Activated CD4-positive, CD25-positive, alpha-beta regulatory T cell (primary cell): ENCODE results near the gene ERC2.

Experiments used
- DNase-seq, 4 experiments: peaks; one replicate each; lab custom pipeline; 2025; lab: John Stamatoyannopoulos, UW

The ERC2 gene

DNA sequence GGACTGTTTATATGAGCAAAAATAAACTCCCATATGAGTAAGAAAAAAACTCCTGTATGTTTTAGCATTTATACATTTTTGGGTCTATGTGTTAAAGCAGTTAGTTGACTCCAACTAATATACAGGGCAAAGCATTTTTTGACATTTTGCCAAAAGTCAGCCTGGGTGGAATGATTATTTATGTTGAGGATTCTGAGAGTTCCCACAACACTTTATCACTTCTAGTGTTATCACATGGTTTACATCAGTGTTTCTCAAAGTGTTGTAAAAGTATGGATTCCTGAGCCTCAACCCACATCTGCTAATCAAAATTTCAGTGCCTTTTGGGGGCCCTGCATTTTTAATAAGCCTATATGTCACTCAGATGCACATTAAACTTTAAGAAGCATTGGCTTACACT is 643.9 kb downstream of the ERC2 start:
- no peak for DNase-seq

DNA sequence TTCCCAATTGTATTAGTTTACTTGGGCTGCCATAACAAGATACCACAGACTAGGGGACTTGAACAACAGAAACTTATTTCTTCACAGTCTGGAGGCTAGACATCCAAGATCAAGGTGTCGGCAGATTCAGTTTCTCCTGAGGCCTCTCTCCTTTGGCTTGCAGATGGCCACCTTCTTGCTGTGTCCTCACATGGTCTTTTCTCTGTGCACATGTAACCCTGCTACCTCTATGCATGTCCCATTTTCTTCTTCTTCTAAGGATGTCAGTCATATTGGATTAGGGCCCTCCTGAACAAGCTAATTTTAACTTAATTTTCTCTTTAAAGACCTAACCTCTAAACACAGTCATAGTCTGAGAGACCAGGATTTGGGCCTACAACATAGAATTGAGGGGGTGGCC is 644.4 kb downstream of the ERC2 start:
- DNase-seq: no peak

DNA sequence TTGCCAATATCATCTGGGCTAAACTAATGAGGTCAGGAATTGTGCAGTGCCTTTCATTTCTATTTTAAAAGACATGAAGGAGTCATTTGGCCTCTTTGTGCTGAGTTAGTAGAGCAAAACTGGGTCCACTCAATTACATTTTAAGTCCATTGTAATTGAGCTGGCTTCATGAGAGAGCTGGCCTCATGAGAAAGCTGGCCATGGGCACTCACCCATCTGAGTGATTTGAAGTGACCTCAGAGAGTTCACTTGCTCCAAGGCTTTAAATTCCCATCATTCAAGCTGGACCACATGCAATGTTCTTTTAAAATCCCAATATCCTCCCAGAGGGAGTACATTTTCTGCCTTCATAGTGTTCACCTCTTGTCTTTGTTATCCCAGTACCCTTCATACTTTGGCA is 645.3 kb downstream of the ERC2 start:
- DNase-seq: no peak

DNA sequence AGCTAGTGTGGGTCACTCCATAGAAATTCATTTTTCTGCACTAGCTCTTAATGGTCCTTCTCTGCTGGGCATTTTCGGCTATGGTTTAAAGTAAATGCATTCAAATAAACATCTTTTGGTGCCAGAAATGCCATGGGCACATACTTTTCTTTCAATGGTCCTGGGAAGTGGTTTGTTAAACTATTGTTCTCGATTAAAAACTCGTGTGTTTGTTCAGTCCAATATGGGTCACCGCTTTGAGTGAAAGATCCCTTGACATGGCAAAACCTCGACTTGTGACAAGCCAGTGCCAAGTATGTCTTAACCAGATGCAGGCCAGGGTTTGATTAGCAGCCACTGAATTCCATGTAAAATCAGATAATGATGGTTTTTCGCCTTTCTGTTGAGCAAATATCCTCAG is 649.3 kb downstream of the ERC2 start:
- no peak for DNase-seq

DNA sequence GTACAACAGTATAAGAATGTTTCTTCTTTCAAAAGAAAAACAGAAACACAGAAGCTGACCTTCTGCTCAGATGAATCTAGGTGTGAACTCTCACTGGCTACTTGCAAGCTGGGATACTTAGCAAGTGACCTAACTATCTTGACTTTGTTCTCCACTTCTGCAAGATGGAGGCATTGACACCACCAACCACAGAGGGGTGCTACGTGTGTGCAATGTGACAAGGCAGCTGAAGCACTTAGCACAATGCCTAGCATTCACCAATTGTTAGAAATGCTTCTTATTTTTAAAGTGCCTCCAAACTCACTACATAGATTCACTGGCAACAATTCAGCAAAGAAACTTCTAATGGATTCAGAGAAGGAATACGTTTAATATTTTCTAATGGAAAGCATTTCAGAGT is 649.8 kb downstream of the ERC2 start:
- DNase-seq: no peak

DNA sequence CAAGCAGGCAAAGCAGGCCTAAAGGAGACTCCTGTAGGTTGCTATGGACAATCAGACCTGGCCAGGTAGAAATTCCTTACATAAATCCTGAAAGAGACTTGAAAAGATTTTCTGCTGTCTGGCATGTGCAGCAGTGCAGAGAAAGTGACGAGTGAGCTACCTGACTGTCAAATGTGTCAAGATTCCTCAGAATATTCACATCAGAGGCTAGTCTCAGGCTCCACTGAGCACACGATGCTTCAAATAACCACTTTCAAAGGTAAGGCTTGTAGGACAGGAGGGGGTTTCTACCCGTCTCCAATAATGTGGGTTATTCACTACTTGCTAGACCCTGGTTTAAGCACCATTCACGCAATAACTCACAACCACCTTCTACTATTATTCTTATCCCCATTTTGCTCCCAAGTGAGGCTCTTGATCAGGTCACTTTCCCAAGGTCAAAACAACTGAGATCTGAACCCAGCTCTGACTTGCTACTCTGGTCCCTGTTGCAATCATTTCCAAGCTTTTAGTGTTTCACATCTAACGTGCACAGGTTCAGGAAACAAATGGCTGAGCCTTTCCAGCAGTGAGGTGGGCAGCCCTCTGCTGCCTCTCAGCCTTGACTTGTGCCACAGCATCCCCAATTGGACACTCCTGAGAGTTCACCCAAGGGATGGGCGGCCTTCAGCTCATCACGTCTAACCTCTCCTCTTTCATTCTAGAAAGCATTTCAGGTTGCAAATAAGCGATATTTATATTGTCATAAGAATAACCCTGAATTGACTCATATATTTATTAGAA is 651.3 kb downstream of the ERC2 start:
- DNase-seq: no peak

DNA sequence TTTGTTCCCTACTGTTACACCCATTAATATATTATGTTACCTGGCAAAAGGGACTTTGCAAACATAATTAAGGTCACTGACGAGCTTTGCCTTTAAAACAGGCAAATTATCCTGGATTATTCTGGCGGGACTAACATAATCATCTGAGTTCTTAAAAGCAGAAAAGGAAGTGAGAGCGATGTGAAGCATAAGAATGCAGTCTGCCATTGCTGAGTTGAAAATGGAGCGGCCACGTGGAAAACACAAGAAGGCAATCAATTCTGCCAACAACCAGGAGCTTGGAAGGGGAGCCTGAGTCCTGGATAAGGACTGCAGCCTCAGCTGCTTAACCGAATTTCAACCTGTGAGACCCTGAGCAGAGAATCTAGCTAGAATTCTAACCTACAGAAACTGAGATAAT is 653.0 kb downstream of the ERC2 start:
- DNase-seq: no peak

DNA sequence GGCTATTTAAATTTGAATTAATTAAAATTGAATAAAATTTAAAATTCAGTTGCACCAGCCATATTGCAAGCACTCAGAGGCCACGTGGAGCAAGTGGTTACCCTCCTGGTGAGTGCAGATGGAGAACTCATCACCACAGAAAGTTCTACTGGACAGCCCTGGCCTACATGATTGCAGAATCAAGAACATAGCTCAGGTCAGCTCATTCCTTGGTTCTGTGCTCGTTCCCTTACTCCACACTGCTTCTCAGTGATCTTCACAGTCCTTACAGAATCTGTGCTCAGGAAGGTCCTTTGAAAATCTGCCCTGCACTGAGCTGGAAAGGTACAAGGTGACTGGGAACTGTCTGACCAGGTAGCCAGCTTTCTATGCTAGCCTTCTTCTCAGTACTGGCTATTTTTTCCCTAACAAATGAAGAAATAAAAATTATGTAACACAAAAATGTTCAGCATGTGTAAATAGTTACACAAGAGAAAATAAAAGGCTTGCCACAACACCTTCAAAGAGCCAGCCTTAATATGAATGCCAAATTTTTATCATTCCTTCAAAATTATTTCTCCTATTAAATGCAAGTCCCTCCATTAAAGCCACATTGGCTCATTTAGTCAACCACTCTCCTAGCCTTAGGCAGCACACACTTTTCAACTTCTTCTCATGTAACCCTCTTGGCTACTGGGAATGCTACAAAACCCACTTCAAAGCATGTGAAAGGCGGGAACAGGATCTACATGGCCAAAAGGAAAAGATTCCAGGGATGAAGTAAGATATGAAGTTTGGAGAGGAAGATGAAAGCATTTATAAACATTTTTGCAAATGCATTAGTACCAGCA is 654.8 kb downstream of the ERC2 start:
- no peak for DNase-seq

DNA sequence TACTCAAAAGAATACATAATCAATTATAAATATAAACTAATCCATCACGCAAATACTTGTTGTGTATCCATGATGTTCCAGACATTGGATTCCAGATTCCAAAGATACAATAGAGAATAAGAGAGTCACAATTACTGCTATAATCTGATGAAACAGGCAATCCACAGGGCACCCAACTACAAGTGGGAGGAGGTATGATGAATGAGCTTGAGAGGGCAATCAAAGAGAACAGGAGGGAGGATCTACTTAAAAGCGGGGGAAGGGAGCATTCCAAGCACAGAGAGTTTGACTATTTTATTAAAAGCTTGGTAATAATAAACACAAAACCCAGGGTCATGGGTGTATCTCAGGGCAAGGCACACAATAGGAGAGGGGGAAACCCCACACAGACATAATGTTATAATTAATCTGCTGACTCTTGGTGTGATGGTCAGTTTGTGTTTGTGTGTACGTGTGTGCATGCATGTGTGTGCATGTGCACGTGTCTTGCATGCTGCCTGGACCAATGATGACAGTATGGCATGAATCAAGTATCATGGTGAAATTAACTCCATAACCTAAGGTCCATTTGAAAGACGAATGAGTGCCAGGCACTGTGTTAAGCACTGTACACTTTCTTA is 655.8 kb downstream of the ERC2 start:
- no peak for DNase-seq

DNA sequence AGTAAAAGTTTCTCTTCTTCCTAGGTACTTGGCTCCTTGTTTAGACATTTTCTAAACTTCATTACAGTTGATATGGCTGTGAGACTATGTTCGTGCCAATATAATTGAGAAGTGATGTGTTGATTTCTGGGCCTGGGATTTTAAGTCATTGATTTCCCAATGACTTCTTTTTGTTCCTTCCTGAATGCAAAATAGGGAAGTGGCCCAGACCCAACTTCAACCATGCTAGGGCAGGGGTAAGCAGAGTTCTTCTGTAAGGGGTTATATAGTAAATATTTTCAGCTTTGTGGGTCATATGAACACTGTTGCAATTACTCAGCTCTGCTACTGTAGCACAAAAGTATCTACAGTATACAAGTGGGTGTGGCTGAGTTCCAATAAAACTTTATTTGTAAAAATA is 661.1 kb downstream of the ERC2 start:
- no peak for DNase-seq

DNA sequence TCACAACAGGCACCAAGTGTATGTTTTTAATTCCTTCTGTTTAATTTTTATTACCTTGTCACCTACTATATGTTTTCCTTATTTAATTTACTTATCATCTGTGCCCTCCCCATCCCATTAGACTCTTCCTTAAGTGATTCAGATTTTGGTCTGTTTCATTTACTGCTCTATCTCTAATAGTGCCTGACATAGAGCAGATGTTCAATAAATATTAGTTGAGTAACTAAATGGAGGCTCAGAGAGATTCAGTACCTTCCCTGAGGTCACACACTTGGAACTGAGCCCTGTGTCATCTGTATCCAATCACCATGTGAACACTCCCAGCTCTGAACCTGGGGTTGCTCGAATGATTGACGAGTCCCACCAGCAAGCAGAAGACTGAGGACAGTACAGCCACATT is 663.1 kb downstream of the ERC2 start:
- no peak for DNase-seq

DNA sequence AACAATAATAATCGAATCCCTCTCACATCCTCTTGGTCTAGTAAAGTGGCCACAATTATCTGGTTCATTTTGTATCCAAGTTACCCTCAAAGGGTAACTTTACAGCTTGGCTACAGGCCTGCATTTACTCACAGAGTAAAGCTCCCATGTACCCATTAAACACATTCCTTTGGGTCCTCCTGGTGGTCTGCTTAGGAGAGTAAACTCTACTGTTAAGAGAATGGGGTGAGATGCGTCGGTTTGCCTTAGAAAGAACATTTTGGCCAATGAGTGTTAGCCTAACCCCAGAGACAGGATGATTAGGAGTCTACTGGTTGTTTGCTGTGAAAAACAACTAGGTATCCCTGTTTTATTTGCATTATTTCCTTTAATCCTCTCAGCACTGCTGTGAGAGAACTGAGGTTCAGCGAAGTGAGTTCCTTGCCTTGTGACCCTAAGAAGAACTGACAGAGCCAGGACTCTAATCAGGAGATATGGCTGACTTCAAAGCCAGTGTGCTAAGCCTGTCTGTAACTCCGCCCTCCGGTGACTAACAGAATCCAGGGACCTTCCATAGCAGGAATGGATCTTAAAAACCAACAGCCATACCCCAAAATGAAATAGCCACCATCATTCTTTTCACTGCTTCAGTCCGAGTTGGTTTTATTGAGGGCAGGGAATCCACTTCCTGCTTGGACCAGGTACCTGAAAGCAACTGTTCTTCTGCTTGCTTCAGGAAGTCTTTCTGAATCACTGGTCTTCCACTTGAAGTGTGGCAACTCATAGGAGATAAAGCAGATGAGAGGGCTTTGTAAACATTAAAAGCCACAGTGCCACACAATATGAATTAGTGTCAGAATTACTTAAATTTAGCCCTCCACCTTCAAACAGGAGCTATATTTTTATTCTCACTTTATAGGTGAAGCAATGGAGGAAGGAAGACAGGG is 663.8 kb downstream of the ERC2 start:
- DNase-seq: no peak

DNA sequence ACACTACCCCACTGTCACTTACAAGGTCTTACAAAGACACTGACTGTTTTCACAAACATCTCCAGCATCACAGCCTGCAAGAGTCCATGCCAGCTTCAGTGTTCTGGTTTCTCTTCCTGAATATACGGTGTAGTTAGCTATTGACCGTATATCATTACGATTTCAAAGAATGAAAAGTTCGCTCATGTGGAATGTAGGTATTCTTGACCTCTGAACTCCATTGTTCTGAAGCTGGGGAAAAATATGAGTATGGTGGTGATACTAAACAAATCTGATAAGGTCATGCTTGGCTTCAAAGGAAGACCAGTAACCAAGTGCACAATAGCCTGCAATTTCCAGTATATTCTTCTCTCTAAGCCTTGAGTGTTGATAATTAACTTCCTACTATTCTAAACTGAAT is 665.5 kb downstream of the ERC2 start:
- DNase-seq: no peak

DNA sequence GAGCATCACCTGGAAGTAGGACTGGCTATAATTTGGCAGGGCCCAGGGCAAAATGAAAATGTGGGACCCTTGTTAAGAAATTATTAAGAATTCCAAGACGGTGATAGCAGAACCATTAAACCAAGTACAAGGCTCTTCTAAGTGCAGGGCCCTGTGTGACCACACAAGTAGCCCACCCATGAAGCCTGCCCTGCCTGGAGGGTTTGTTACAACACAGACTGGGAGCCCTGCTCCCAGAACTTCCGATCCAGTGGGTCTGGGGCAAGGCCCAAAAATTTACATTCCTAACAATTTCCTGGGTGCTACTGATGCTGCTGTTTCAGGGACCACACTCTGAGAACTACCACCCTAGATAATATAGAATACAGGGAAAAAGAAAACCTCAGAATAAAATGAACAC is 666.6 kb downstream of the ERC2 start:
- DNase-seq: no peak

DNA sequence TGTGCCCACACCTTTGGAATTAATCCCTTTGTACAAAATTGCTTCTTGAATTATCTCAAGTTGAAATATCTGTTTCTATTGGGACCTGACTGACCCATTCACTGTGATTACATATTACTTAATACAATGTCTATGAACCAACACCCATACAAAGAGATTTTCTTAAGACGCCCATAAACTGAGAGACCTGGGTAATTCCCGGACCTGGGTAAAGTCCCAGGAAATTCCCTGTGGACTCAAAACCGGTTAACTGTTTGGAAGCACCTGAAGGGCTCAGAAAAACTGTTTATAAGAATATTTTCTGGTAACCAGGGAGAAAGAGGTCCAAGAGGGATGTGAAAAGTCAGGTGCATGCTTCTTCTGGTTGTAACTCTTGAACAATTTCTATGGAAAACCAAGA is 667.2 kb downstream of the ERC2 start:
- no peak for DNase-seq

DNA sequence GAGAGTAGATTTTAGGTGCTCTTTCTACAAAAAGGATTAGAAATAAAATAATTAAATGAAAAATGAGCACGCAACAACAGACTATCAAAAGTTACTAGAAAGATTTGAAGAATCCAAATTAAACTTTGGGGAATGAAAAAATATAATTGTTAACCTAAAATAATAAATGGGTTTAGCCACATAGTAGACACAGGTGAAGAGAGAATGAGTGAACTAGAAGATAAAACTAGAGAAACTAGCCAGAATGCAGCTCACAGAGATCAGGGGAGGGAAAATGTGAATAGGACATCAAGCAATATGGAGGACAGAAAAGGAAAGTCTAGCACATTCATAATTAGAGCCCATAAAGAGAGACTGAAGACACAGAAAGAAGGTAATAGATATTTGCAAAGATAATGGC is 670.5 kb downstream of the ERC2 start:
- no peak for DNase-seq

DNA sequence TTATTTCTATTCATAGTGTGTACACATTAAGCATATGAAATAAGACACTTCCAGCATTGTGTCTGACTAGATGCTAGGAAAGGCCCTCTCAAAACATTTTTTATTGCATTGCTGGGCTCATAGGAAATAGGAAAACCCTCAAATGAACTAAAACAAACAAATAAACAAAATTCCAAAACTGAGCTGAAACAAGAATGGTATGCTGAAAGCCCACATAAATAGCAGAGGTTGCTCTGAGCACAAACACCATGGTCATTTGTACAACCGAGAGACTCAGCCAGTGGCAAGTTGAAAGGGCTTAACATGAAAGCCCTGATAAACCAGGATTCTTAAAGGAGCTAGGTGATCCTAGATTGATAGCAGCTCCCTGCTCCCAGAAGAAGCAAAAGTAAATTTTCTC is 671.2 kb downstream of the ERC2 start:
- no peak for DNase-seq

DNA sequence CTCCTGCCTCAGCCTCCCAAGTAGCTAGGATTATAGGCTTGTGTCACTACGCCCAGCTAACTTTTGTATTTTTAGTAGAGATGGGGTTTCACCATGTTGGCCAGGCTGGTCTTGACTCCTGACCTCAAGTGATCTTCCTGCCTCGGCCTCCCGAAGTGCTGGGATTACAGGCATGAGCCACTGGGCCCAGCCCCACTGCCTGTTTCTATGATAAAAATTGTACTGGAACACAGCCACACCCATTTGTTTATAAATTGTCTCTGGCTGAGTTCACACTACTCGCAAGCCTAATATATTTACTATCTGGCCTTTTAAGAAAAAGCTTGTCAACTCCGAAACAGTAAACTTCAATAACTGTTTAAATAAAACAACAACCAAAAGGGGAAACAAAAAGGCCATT is 671.7 kb downstream of the ERC2 start:
- DNase-seq: no peak

DNA sequence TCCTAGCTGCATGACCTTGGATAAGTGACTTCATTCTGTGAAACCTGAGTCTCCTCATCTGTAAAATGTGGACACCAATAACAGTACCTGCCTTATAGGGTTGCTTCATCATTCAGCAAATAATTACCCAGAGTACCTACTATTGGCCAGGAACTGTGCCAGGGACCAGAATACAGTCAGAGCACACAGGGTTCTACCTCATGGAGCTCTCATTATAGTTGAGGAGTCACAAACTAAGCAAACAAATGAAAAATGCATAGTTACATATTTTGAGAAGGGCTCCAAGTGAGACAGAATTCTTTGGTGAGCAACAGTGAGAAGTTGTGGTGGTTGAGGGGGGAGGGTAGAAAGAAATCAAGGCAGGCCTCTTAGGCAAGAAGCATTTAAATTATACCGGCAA is 672.5 kb downstream of the ERC2 start:
- DNase-seq: no peak

DNA sequence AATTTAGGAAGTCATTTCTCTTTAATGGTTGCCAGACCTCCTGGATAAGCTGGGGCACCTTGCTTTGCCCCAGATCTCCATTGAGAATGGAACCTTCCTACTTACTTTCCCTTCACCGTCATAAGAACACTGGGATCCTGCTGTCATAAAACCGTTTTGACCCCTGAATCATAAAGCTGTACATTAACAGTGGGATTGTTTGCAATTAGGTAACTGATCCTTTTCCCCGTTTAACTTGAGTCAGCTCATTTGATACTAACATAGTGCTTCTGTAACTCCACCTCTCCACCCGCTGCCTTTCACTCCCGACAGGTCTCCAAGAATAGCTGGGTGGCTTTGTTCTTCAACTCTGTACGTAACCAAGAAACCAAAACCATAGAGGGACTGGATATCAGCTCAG is 673.0 kb downstream of the ERC2 start:
- DNase-seq: no peak

DNA sequence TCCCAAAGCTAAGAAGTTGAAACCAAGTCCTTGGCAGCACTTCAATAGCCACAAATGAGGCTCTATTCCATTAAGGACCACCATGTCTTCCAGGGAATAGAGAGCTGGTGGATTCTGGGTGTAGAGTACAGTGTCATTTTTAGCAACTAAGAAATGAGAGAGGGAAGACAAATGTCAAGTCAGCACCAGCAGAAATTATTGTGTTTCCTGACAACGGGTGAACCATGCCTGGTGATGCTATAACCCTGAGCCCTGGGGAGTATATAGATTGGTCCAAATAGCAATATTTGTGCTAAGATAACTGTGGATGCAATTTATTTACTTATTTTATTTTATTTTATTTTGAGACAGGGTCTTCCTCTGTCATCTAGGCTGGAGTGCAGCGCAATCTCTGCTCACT is 675.5 kb downstream of the ERC2 start:
- no peak for DNase-seq

DNA sequence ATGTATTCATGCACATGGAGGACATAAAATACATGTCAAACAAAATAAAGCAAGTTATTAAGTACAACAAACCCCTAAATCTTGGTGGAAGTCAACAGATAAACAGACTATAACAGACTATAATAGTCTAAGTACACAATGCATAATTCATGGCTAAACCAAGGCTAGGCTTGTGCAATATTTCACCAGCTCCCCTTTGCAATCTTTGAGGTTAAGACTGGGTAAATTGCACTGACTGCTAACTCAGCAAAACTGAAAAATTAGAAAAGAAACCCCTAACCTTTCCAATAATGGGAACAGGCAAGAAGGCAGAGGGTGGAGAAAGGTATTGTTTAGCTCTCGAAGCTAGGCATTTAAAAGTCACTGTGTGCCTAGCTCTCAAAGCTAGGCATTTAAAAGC is 676.3 kb downstream of the ERC2 start:
- DNase-seq: no peak
